CD4-positive, alpha-beta T cell treated with Interleukin-4 for 1 hour (primary cell): ENCODE measurements around the gene SFXN3.

Experiments
- DNase-seq, 2 donors: peaks; one replicate each; pipeline ENCODE4 v3.0.0-alpha.2; 2020 to 2022

SFXN3 gene

DNA sequence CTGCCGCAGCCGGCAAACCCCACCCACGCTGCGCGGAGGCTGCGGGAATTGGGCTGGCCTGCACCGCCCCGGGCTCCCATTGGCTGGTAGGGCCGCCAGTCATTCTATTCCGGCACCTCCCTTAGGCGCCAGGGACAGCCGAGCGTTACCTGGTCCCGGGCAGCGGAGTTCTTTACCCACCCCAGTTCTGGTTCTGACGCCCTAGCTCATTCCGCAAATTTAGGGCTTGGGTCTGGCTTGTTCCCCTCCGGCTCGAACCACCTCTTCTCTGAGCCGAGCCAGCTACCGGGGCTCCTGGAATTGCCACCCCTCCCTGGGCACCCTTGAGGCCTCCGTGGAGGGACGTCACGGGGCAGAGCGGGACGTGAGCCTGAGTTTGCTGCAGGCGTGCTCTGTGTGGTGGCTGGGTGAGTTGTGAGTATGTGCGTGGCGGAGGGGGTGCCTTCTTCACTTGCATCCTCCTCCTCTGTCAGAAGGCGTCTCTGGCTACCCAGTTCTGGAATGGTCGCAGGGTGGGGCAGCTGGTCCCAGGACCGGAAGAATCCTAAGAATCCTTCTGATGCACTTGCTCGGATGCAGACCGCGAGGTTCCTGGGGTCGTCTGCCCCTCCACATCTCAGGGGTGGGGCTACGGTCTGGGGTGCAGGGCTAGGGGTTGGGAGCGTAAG is at the start of gene SFXN3, which contains the start of gene PDZD7:
TSS of gene SFXN3 (plus strand) at position 107 of the 668 bp plus-strand sequence. CDS start 3,461 bp downstream, outside the sequence.
TSS of gene PDZD7 (minus strand) at position 2 of the 668 bp plus-strand sequence. CDS start 910 bp downstream, outside the sequence.
- DNase-seq, result peak; percentile 94 to 95

- no peak for DNase-seq
Measured at GRCh38 chr10:100982916-100983830, 47.9 kb upstream of the SFXN3 start.

DNA sequence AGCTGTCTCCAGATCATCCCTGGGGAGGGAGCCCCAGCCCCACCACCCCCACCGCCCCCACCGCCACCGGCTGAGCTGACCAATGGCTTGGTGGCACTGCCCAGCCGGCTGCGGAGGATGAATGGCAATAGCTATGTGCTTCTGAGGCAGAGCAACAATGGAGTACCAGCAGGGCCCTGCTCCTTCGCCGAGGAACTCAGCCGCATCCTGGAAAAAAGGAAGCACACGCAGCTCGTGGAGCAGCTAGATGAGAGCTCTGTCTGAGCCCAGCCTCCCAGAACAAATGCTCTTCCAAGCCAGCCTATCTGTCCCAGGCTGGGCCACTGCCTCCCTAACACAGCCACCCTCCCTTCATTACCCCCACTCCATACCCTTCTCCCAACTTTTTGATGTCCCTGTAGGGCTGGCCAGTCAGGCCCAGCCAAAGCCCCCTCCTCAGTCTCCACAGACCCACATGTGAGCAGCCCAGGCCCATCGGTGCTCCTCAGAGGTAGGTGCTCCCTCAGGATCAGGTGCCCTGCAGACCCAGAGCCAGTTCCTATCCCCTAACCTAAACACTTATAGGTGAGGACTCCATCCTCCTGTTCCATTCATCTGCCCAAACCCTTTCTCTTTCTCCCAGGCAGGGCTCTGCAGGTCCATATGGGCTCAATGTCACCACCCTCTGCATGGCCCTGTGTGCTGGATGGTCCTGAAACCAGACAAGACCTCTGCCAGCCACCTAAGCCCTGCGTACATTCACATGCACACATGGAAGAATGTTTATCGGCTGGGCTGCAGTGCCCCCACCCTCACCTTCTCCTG is 47.0 kb upstream of the SFXN3 start:
- DNase-seq, result no peak

- DNase-seq, result no peak
Measured at GRCh38 chr10:100984672-100985177, 46.3 kb upstream of the SFXN3 start.

DNA sequence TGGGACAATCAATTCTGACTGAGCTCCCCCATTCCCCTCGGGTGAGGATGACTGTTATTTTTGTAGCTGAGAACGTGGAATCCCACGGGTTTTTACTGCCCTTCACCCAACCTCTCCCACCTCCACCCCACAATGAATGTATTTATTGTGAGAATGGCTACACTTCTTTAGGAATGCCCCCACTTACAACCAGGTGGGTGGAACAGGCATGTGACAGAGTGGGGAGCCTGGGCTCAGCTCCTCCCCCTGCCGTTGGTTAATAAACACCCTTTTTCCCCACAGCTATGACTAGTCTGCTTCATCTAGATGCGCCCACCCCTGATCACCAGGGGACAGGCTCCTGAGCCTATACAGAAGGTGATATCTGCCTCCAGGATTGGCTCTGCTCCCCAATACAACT is 45.7 kb upstream of the SFXN3 start:
- DNase-seq, result no peak

- no peak for DNase-seq
Measured at GRCh38 chr10:100986623-100986951, 44.4 kb upstream of the SFXN3 start.

GRCh38 chr10:100986952-100987684 is 43.9 kb upstream of the SFXN3 start, which contains the start of the genes MRPL43 and TWNK:
Gene MRPL43, minus strand, starts transcription at chr10:100987497. Its CDS starts 54 bp downstream, at chr10:100987443.
Gene TWNK, plus strand, starts transcription at chr10:100987543. Its CDS starts 668 bp downstream, at chr10:100988211.
- DNase-seq, result peak; percentile 82 to 84

- DNase-seq, result no peak
Measured at GRCh38 chr10:100987685-100988049, 43.4 kb upstream of the SFXN3 start.

DNA sequence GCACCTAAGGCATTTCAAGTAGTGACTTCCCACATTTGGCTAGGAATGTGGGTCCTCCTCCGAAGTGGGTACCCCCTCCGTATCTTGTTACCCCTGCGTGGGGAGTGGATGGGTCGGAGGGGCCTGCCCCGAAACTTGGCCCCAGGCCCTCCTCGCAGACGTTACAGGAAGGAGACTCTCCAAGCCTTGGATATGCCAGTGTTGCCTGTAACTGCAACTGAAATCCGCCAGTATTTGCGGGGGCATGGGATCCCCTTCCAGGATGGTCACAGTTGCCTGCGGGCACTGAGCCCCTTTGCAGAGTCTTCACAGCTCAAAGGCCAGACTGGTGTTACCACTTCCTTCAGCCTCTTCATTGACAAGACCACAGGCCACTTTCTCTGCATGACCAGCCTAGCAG is 42.9 kb upstream of the SFXN3 start:
- DNase-seq, result no peak

- no peak for DNase-seq
Measured at GRCh38 chr10:100989088-100989487, 41.9 kb upstream of the SFXN3 start.

DNA sequence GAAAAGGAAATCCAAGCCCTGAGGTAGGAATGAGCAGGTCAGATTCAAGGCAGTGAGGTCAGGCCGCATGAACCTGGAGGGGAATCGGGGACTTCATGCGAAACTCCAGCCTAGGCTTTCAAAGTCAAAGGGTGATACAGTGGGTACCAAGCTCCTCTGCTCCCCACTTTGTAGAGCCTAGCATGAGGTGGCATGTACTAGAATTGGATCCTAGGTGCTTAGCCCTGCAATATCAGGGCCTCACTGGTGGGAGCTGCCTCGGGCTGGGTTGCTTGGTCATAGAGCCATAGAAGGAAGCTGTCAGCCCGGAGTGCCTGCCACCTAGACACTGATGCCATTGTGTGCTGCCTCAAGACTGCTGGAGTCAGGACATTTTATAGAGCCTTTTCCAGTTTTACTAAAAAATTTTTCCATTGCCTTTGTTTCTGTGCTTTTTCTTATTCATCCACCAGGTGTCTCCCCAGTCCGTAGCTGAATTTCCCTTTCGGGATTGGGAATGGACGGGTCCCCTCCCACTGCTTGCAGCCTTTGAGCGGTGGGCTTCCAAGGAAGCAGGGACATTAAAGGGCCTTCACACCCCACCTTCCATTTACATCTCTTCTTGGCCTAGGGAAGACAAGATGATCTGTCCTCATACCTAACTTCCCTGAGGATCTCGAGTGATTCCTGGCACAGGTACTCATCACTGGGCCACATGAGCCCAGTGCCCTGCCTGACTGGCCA is 36.9 kb upstream of the SFXN3 start:
- DNase-seq, result no peak

DNA sequence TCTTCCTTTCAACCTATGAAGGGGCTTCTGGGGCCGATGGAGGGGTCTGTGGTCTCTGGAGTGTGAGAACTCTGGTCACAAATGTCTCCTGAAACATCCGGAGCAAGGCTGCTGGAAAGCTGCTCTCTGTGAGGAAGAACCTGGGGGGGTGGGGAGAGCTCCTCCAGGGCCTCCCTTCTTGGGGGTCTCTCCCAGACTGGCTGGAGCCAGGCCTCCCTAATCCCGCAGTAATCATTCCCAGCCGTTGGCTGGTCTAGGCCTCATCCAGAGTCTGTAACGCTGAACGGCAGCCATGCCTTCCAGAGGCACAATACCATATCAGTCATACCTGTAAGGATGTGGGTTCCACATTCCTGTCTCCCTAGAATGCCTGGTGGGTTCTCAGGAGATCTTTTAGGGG is 35.9 kb upstream of the SFXN3 start:
- DNase-seq, result no peak

- DNase-seq, result peak in 1 of 2 donors; percentile 17
Measured at GRCh38 chr10:100996678-100997359, 34.2 kb upstream of the SFXN3 start.

DNA sequence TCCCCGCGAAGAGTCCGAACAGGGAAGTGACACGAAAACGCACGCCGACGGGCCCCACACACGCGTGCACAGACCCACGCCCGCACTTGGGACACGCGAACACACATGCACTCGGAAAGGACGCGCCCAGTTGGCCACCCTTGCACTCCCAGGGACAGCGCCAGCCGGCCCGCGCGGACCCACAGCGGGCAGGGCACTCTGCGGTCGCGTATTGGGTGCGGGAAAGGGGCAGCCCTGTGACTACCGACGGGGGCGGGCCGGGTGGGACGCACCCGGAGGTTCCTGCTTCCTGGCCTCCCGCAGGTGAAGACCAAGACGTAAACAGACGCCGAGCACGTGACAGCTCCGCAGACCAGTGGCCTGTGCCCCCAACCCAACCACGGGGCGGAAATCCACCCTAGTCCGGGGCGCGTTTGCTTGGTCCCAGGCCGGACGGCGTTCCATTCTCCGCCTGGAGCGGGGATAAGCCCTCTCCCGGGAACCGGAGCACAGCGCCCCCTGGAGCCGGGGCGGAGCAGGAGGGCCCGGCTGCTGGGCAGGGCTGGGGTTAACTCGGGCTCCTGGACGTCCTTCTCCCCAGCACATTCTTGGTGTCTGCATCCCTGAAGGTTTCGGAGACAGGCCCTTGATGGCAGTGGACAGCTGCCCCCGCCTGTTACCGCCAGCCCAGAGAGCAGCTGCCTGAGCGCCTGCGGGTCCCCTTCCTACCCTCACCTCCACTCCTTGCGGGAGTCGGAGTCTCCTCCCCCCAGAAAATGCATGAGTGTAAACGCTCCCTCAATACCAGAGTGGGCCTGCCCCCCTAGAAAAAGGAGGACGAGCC is 33.5 kb upstream of the SFXN3 start:
- peak; percentile 60 to 71 for DNase-seq

DNA sequence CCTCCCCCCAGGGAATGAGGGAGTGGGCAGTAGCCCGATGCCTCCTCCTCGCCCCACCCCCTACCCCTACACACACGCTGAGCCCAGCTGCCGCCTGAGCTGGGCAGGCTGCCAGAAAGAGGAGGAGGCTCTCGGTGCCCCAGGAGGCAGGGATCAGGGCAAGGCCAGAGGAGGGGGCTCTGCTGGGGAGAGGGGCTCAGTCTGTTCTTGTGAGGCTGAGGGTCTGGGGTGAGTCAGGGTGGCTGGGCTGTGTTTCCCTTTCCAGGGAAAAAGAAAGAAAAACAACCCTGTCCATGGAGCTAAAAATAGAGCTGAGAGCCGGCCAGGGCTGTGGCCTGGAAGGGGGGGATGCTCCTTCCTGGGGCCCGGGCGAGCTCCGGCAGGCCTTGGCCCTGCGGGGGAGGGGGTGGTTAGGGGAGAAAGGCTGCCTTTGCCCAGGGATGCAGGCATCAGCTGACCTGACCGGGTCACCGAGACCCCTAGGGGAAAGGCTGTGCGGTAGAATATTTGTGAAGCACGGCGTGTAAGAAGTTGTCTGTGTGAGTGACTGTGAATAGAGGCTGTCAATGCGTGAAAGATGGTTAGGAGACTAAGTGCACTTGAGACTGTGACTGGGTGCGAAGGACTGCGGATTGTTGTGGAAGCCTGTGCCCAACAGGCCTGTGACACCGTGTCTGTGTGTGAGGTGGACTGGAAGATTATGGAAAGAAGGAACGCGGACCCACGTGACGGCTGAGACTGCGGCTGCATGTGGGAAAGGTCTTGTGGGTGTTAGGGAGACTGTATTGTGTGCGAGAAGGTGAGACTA is 32.6 kb upstream of the SFXN3 start:
- DNase-seq, result peak; percentile 61 to 63

GRCh38 chr10:100998991-100999741 is 31.9 kb upstream of the SFXN3 start:
- DNase-seq, result peak; percentile 78 to 80

GRCh38 chr10:100999742-101000126 is 31.3 kb upstream of the SFXN3 start, which contains the start of gene LZTS2:
Gene LZTS2, plus strand, starts transcription at chr10:100999808. Its CDS starts 2,731 bp downstream, at chr10:101002539.
- DNase-seq, result no peak
